HCT116 (cell line): ENCODE data around the gene GPR62. TPM values are rescaled to one million over a fixed set of nuclear protein-coding genes. Genes with fewer than 3 reads are reported as not detected.

Experiments used
- ATAC-seq: fragments of 200-7000 bp; cut with Tn5 transposase; 2 replicates; pipeline ENCODE4 v1.9.1; 2020; ENCODE audit warnings: mild to moderate bottlenecking, moderate library complexity
- BruUV-seq: library from RNA; stranded (reverse); fragments of 400-500 nt; replicated peaks from 2 replicates; lab custom pipeline; 2021; lab: Mats Ljungman, UMichigan
- CTCF ChIA-PET: fragments of 300-600 bp; sonication (Branson Sonifier 250); formaldehyde crosslinking; loops from one replicate; lab custom pipeline; 2021; ENCODE audit warnings: antibody characterized with exemption; lab: Charles Lee
- POLR2A ChIA-PET: fragments of 300-600, 350-600 bp; sonication (Branson Sonifier 250); formaldehyde crosslinking; loops from one replicate; lab custom pipeline; 2021; ENCODE audit warnings: antibody characterized with exemption; lab: Charles Lee
- RAD21 ChIA-PET, 2 experiments: fragments of 300-600 bp; sonication (Branson Sonifier 250); formaldehyde crosslinking; loops; one replicate each; lab custom pipeline; 2023; ENCODE audit warnings: low total read pairs in 2 of 2; ENCODE audit not compliant: uncharacterized antibody in 2 of 2, unreplicated experiment in 2 of 2, low non-redundant PET in 1 of 2; lab: Charles Lee
- DNase-seq: peaks from one replicate; pipeline ENCODE4 v3.0.0-alpha.2; 2010; ENCODE audit warnings: low read depth, low spot score
- H2AFZ ChIP-seq: fragments of 200-600 bp; shearing (Covaris generic), sonication (generic); 2 replicates; pipeline ENCODE4 v1.6.1; 2017; ENCODE audit warnings: low read depth, mixed run types, mixed read lengths, antibody characterized with exemption, low read length; ENCODE audit not compliant: poor library complexity, severe bottlenecking
- H3K27ac ChIP-seq: 2 replicates; pipeline ENCODE4 v1.5.1; 2012; ENCODE audit warnings: low read depth, low read length
- H3K27me3 ChIP-seq: fragments of 200-600 bp; sonication (generic); 2 replicates; pipeline ENCODE4 v1.6.1; 2016; ENCODE audit warnings: mixed run types, low read length, mixed read lengths; ENCODE audit not compliant: insufficient read depth
- H3K36me3 ChIP-seq, 2 experiments: fragments of 200-500 bp in 1 of 2; fragments of 200-600 bp in 1 of 2; sonication (Bioruptor generic) in 1 of 2; sonication (generic) in 1 of 2; 2 replicates each; pipeline versions ENCODE4 v1.5.1 to v1.6.1; 2014 to 2016; ENCODE audit warnings: low read length in 2 of 2, inconsistent platforms in 1 of 2, mixed read lengths in 1 of 2, mixed run types in 1 of 2; ENCODE audit not compliant: insufficient read depth in 2 of 2, control insufficient read depth in 1 of 2
- H3K4me1 ChIP-seq, 2 experiments: fragments of 200-600 bp in 1 of 2; sonication (generic) in 1 of 2; 2 replicates each; pipeline versions ENCODE4 v1.5.1 to v1.6.1; 2012 to 2017; ENCODE audit warnings: low read length in 2 of 2, inconsistent platforms in 1 of 2, mild to moderate bottlenecking in 1 of 2, mixed read lengths in 1 of 2, mixed run types in 1 of 2, moderate library complexity in 1 of 2; ENCODE audit not compliant: insufficient read depth in 2 of 2, control insufficient read depth in 1 of 2
- H3K4me2 ChIP-seq: fragments of 200-600 bp; sonication (generic); 2 replicates; pipeline ENCODE4 v1.6.1; 2017; ENCODE audit warnings: mixed run types, low read length, mixed read lengths
- H3K4me3 ChIP-seq, 2 experiments: fragments of 200-600 bp in 1 of 2; sonication (generic) in 1 of 2; replicated peaks in 1 of 2; 2 replicates each; pipeline ENCODE4 v1.5.1; 2011 to 2016; ENCODE audit warnings: low read length in 2 of 2, control low read depth in 1 of 2, low read depth in 1 of 2, mild to moderate bottlenecking in 1 of 2, mixed read lengths in 1 of 2, mixed run types in 1 of 2
- H3K79me2 ChIP-seq: fragments of 200-600 bp; sonication (generic); 2 replicates; pipeline ENCODE4 v1.6.1; 2017; ENCODE audit warnings: mild to moderate bottlenecking, mixed run types, low read length, moderate library complexity, mixed read lengths; ENCODE audit not compliant: insufficient read depth
- H3K9ac ChIP-seq: fragments of 200-600 bp; sonication (generic); 2 replicates; pipeline ENCODE4 v1.6.1; 2016; ENCODE audit warnings: low read length, mixed read lengths
- H3K9me2 ChIP-seq: fragments of 200-600 bp; sonication (generic), shearing (Covaris generic); 2 replicates; pipeline ENCODE4 v1.6.1; 2017; ENCODE audit warnings: mixed run types, mild to moderate bottlenecking, moderate library complexity; ENCODE audit not compliant: insufficient read depth
- H3K9me3 ChIP-seq, 2 experiments: fragments of 200-500 bp in 1 of 2; fragments of 200-600 bp in 1 of 2; sonication (Bioruptor generic) in 1 of 2; sonication (generic) in 1 of 2; 2 replicates each; pipeline ENCODE4 v1.6.1; 2014 to 2017; ENCODE audit warnings: low read length in 2 of 2, mixed read lengths in 2 of 2, inconsistent platforms in 1 of 2, low read depth in 1 of 2, mild to moderate bottlenecking in 1 of 2, mixed run types in 1 of 2, moderate library complexity in 1 of 2; ENCODE audit not compliant: control insufficient read depth in 1 of 2, insufficient read depth in 1 of 2
- H4K20me1 ChIP-seq: fragments of 200-600 bp; sonication (generic), shearing (Covaris generic); 2 replicates; pipeline ENCODE4 v1.6.1; 2017; ENCODE audit warnings: mixed run types, mild to moderate bottlenecking, moderate library complexity; ENCODE audit not compliant: insufficient read depth
- ATF3 ChIP-seq: IDR thresholded peaks from 2 replicates; pipeline ENCODE4 v1.6.1; 2012
- CEBPB ChIP-seq: IDR thresholded peaks from 2 replicates; pipeline ENCODE4 v1.6.1; 2012; ENCODE audit warnings: low read depth
- EGR1 ChIP-seq: IDR thresholded peaks from 2 replicates; pipeline ENCODE4 v1.6.1; 2012; ENCODE audit warnings: low read depth
- ELF1 ChIP-seq: IDR thresholded peaks from 2 replicates; pipeline ENCODE4 v1.6.1; 2012; ENCODE audit warnings: low read depth, borderline replicate concordance
- EZH2 ChIP-seq: fragments of 200-600 bp; sonication (generic); IDR thresholded peaks from 2 replicates; pipeline ENCODE4 v1.6.1; 2017; ENCODE audit warnings: antibody characterized with exemption, mixed run types
- EZH2phosphoT487 ChIP-seq: fragments of 200-600 bp; IDR thresholded peaks from 2 replicates; pipeline ENCODE4 v1.6.1; 2018; ENCODE audit warnings: antibody characterized with exemption, borderline replicate concordance
- FOSL1 ChIP-seq: IDR thresholded peaks from 2 replicates; pipeline ENCODE4 v1.6.1; 2012; ENCODE audit warnings: low read depth
- JUND ChIP-seq: IDR thresholded peaks from 2 replicates; pipeline ENCODE4 v1.6.1; 2012
- MAX ChIP-seq: IDR thresholded peaks from 2 replicates; pipeline ENCODE4 v1.6.1; 2012
- POLR2AphosphoS5 ChIP-seq: IDR thresholded peaks from 2 replicates; pipeline ENCODE4 v1.6.1; 2011; ENCODE audit warnings: mild to moderate bottlenecking, low read depth, low read length, moderate library complexity
- RAD21 ChIP-seq: IDR thresholded peaks from 2 replicates; pipeline ENCODE4 v1.6.1; 2012; ENCODE audit warnings: low read depth, mild to moderate bottlenecking
- SP1 ChIP-seq: IDR thresholded peaks from 2 replicates; pipeline ENCODE4 v1.6.1; 2012; ENCODE audit warnings: low read depth
- TCF7L2 ChIP-seq: IDR thresholded peaks from 2 replicates; pipeline ENCODE4 v1.7.0; 2011; ENCODE audit warnings: borderline replicate concordance, inconsistent platforms; ENCODE audit not compliant: insufficient read depth, insufficient read length; ENCODE audit errors: extremely low read depth
- ZBTB33 ChIP-seq: IDR thresholded peaks from 2 replicates; pipeline ENCODE4 v1.6.1; 2011; ENCODE audit warnings: mild to moderate bottlenecking, low read length, moderate library complexity; ENCODE audit not compliant: insufficient replicate concordance; ENCODE audit errors: extremely low read depth
- ZFX ChIP-seq: fragments of 450-650 bp; IDR thresholded peaks from 2 replicates; pipeline ENCODE4 v1.6.1; 2017
- intact Hi-C: fragments of 100-400 bp; cut with micrococcal nuclease; formaldehyde crosslinking; loops from 2 replicates; pipeline ENCODE4 v1.10.0; 2022
- total RNA-seq: library from RNA; stranded (reverse); gene quantifications from one replicate; pipeline ENCODE4 v1.2.1, GENCODE V29; 2021; ENCODE audit not compliant: unreplicated experiment

Gene GPR62
- total RNA-seq, 1 experiment from 2014 or later, result not detected

- TF ChIP-seq RAD21, result no peak
- TF ChIP-seq SP1, result no peak
- no peak for TF ChIP-seq JUND
- no peak for TF ChIP-seq TCF7L2
- TF ChIP-seq FOSL1, result no peak
- TF ChIP-seq ELF1, result no peak
- no peak for TF ChIP-seq ATF3
- POLR2A ChIA-PET, result interaction anchor here (1.8 to 5.1 kb wide), 4 partner anchors 11 to 160 kb away, joined by 10 to 31 read pairs (median 22); partner anchors contain the start of genes ACY1, PARP3, POC1A and RRP9
- Histone ChIP-seq H3K9me3 (no peaks in the 10 kb centered on the region), H3K4me3 (peak overlapping the region; percentile 82 to 100), H3K27me3 (no peaks in the 10 kb centered on the region), H3K79me2 (peaks cover 30% of the 10 kb centered on the region), H3K9me2 (no peaks in the 10 kb centered on the region), H3K4me2 (peak overlapping the region; percentile 95), H4K20me1 (no peaks in the 10 kb centered on the region; the same call in 1 of the 2 replicates), H3K4me1 (peaks cover 13 to 46% of the 10 kb centered on the region in 2 experiments), H3K27ac (peak overlapping the region; percentile 88), H3K36me3 (peaks cover 15 to 29% of the 10 kb centered on the region in 2 experiments), H3K9ac (peak overlapping the region; percentile 91), H2AFZ (no peak overlapping the region)
- DNase-seq (no peak), ATAC-seq (no peak)
- intact Hi-C loops, result no loop called here
- CTCF ChIA-PET, result no interaction called here
- RAD21 ChIA-PET, result interaction anchor here (0.6 to 1.3 kb wide), 2 partner anchors 27 to 53 kb away, joined by 3 to 6 read pairs; partner anchors contain the start of gene RRP9 (in 1 of the 2)
- no TSS peak for BruUV-seq
These were observed 39.3 kb downstream of the GPR62 start for GRCh38 chr3:51994530-51994929.

GRCh38 chr3:51995346-51996163 lies 40.4 kb downstream of the GPR62 start, which contains the start of gene RPL29:
TSS of gene RPL29 (minus strand) at chr3:51995895. CDS start at chr3:51995461, 434 bp downstream.
- Histone ChIP-seq H3K4me2 (peak within 1 kb of the TSS; percentile 95), H3K4me3 (peak within 1 kb of the TSS; percentile 82 to 100), H4K20me1 (no peaks in the 10 kb centered on the region; the same call in 1 of the 2 replicates), H3K27me3 (no peaks in the 10 kb centered on the region), H2AFZ (no peak within 1 kb of the TSS), H3K9me2 (no peaks in the 10 kb centered on the region), H3K27ac (peak within 1 kb of the TSS; percentile 88), H3K79me2 (peaks cover 30% of the 10 kb centered on the region), H3K9ac (peak within 1 kb of the TSS; percentile 91), H3K9me3 (no peaks in the 10 kb centered on the region), H3K36me3 (peaks cover 15 to 29% of the 10 kb centered on the region in 2 experiments), H3K4me1 (peaks cover 13 to 46% of the 10 kb centered on the region in 2 experiments)
- ChIA-PET CTCF (interaction anchor here (1.0 to 1.2 kb wide), 2 partner anchors 12 to 52 kb away, joined by 4 to 7 read pairs; partner anchors contain the start of gene ACY1), RAD21 (interaction anchor here in 1 of 2 experiments (0.6 to 1.3 kb wide), 3 partner anchors 54 to 281 kb away, joined by 3 to 4 read pairs (median 3); partner anchors contain the start of genes PARP3 and RRP9), POLR2A (interaction anchor here (0.5 to 5.1 kb wide), 20 partner anchors 9 to 389 kb away, joined by 3 to 31 read pairs (median 4); partner anchors contain the start of genes ABHD14B, ACY1, DUSP7 and PARP3)
- DNase-seq (peak; percentile 90), ATAC-seq (peak; percentile 72)
- intact Hi-C loops, result no loop called here
- no TSS peak for BruUV-seq
- TF ChIP-seq ELF1 (no peak), CEBPB (no peak), EGR1 (no peak), TCF7L2 (no peak), EZH2 (no peak), EZH2phosphoT487 (no peak), MAX (no peak), ZFX (peak; percentile 38; the same call in 1 of the 2 replicates), POLR2AphosphoS5 (peak; percentile 94), ZBTB33 (peak; percentile 35)
